HL-60 (cell line): ENCODE results near the gene GRIK1.

Experiments used
- CTCF ChIP-seq: IDR thresholded peaks from one replicate; pipeline ENCODE4 v1.5.1; 2011; ENCODE audit warnings: low read length, control low read depth, inconsistent platforms; ENCODE audit not compliant: insufficient read depth
- GABPA ChIP-seq: IDR thresholded peaks from 2 replicates; pipeline ENCODE4 v1.6.1; 2012; ENCODE audit warnings: low read depth
- POLR2AphosphoS5 ChIP-seq: IDR thresholded peaks from 2 replicates; pipeline ENCODE4 v1.6.1; 2012; ENCODE audit warnings: low read depth
- REST ChIP-seq: IDR thresholded peaks from 2 replicates; pipeline ENCODE4 v1.6.1; 2012; ENCODE audit warnings: low read depth; ENCODE audit not compliant: insufficient replicate concordance
- SPI1 ChIP-seq: IDR thresholded peaks from 2 replicates; pipeline ENCODE4 v1.6.1; 2012; ENCODE audit warnings: low read depth, mild to moderate bottlenecking, borderline replicate concordance

- TF ChIP-seq CTCF (no peak), SPI1 (no peak), REST (no peak), POLR2AphosphoS5 (no peak), GABPA (no peak)
Measured at GRCh38 chr21:29887313-29888009, 52.3 kb downstream of the GRIK1 start.
